HCT116 (cell line): ENCODE measurements around the gene LMX1A. TPM values are rescaled to one million over a fixed set of nuclear protein-coding genes. Genes with fewer than 3 reads are reported as not detected.
A peak's percentile ranks its signal among the peaks of the same experiment; 100 is the strongest.

Experiments
- ATAC-seq: fragments of 200-7000 bp; cut with Tn5 transposase; 2 replicates; pipeline ENCODE4 v1.9.1; 2020; ENCODE audit warnings: mild to moderate bottlenecking, moderate library complexity
- BruUV-seq: library from RNA; stranded (reverse); fragments of 400-500 nt; replicated peaks from 2 replicates; lab custom pipeline; 2021; lab: Mats Ljungman, UMichigan
- CTCF ChIA-PET: fragments of 300-600 bp; sonication (Branson Sonifier 250); formaldehyde crosslinking; loops from one replicate; lab custom pipeline; 2021; ENCODE audit warnings: antibody characterized with exemption; lab: Charles Lee
- POLR2A ChIA-PET: fragments of 300-600, 350-600 bp; sonication (Branson Sonifier 250); formaldehyde crosslinking; loops from one replicate; lab custom pipeline; 2021; ENCODE audit warnings: antibody characterized with exemption; lab: Charles Lee
- RAD21 ChIA-PET, 2 experiments: fragments of 300-600 bp; sonication (Branson Sonifier 250); formaldehyde crosslinking; loops; one replicate each; lab custom pipeline; 2023; ENCODE audit warnings: low total read pairs in 2 of 2; ENCODE audit not compliant: uncharacterized antibody in 2 of 2, unreplicated experiment in 2 of 2, low non-redundant PET in 1 of 2; lab: Charles Lee
- DNase-seq: peaks from one replicate; pipeline ENCODE4 v3.0.0-alpha.2; 2010; ENCODE audit warnings: low read depth, low spot score
- H2AFZ ChIP-seq: fragments of 200-600 bp; shearing (Covaris generic), sonication (generic); 2 replicates; pipeline ENCODE4 v1.6.1; 2017; ENCODE audit warnings: low read depth, mixed run types, mixed read lengths, antibody characterized with exemption, low read length; ENCODE audit not compliant: poor library complexity, severe bottlenecking
- H3K27ac ChIP-seq: 2 replicates; pipeline ENCODE4 v1.5.1; 2012; ENCODE audit warnings: low read depth, low read length
- H3K27me3 ChIP-seq: fragments of 200-600 bp; sonication (generic); 2 replicates; pipeline ENCODE4 v1.6.1; 2016; ENCODE audit warnings: mixed run types, low read length, mixed read lengths; ENCODE audit not compliant: insufficient read depth
- H3K36me3 ChIP-seq, 2 experiments: fragments of 200-500 bp in 1 of 2; fragments of 200-600 bp in 1 of 2; sonication (Bioruptor generic) in 1 of 2; sonication (generic) in 1 of 2; 2 replicates each; pipeline versions ENCODE4 v1.5.1 to v1.6.1; 2014 to 2016; ENCODE audit warnings: low read length in 2 of 2, inconsistent platforms in 1 of 2, mixed read lengths in 1 of 2, mixed run types in 1 of 2; ENCODE audit not compliant: insufficient read depth in 2 of 2, control insufficient read depth in 1 of 2
- H3K4me1 ChIP-seq, 2 experiments: fragments of 200-600 bp in 1 of 2; sonication (generic) in 1 of 2; 2 replicates each; pipeline versions ENCODE4 v1.5.1 to v1.6.1; 2012 to 2017; ENCODE audit warnings: low read length in 2 of 2, inconsistent platforms in 1 of 2, mild to moderate bottlenecking in 1 of 2, mixed read lengths in 1 of 2, mixed run types in 1 of 2, moderate library complexity in 1 of 2; ENCODE audit not compliant: insufficient read depth in 2 of 2, control insufficient read depth in 1 of 2
- H3K4me2 ChIP-seq: fragments of 200-600 bp; sonication (generic); 2 replicates; pipeline ENCODE4 v1.6.1; 2017; ENCODE audit warnings: mixed run types, low read length, mixed read lengths
- H3K4me3 ChIP-seq, 2 experiments: fragments of 200-600 bp in 1 of 2; sonication (generic) in 1 of 2; replicated peaks in 1 of 2; 2 replicates each; pipeline ENCODE4 v1.5.1; 2011 to 2016; ENCODE audit warnings: low read length in 2 of 2, control low read depth in 1 of 2, low read depth in 1 of 2, mild to moderate bottlenecking in 1 of 2, mixed read lengths in 1 of 2, mixed run types in 1 of 2
- H3K79me2 ChIP-seq: fragments of 200-600 bp; sonication (generic); 2 replicates; pipeline ENCODE4 v1.6.1; 2017; ENCODE audit warnings: mild to moderate bottlenecking, mixed run types, low read length, moderate library complexity, mixed read lengths; ENCODE audit not compliant: insufficient read depth
- H3K9ac ChIP-seq: fragments of 200-600 bp; sonication (generic); 2 replicates; pipeline ENCODE4 v1.6.1; 2016; ENCODE audit warnings: low read length, mixed read lengths
- H3K9me2 ChIP-seq: fragments of 200-600 bp; sonication (generic), shearing (Covaris generic); 2 replicates; pipeline ENCODE4 v1.6.1; 2017; ENCODE audit warnings: mixed run types, mild to moderate bottlenecking, moderate library complexity; ENCODE audit not compliant: insufficient read depth
- H3K9me3 ChIP-seq, 2 experiments: fragments of 200-500 bp in 1 of 2; fragments of 200-600 bp in 1 of 2; sonication (Bioruptor generic) in 1 of 2; sonication (generic) in 1 of 2; 2 replicates each; pipeline ENCODE4 v1.6.1; 2014 to 2017; ENCODE audit warnings: low read length in 2 of 2, mixed read lengths in 2 of 2, inconsistent platforms in 1 of 2, low read depth in 1 of 2, mild to moderate bottlenecking in 1 of 2, mixed run types in 1 of 2, moderate library complexity in 1 of 2; ENCODE audit not compliant: control insufficient read depth in 1 of 2, insufficient read depth in 1 of 2
- H4K20me1 ChIP-seq: fragments of 200-600 bp; sonication (generic), shearing (Covaris generic); 2 replicates; pipeline ENCODE4 v1.6.1; 2017; ENCODE audit warnings: mixed run types, mild to moderate bottlenecking, moderate library complexity; ENCODE audit not compliant: insufficient read depth
- ATF3 ChIP-seq: IDR thresholded peaks from 2 replicates; pipeline ENCODE4 v1.6.1; 2012
- CBX3 ChIP-seq: IDR thresholded peaks from 2 replicates; pipeline ENCODE4 v1.6.1; 2012; ENCODE audit warnings: low read depth
- CEBPB ChIP-seq: IDR thresholded peaks from 2 replicates; pipeline ENCODE4 v1.6.1; 2012; ENCODE audit warnings: low read depth
- CTCF ChIP-seq, 3 experiments: fragments of 200-600 bp in 1 of 3; sonication (generic) in 1 of 3; IDR thresholded peaks in 2 of 3; conservative IDR thresholded peaks in 1 of 3; 2 replicates each; pipeline ENCODE4 v1.5.1; 2012 to 2017; ENCODE audit warnings: low read depth in 2 of 3, low read length in 2 of 3, antibody characterized with exemption in 1 of 3, borderline replicate concordance in 1 of 3, control low read depth in 1 of 3, mild to moderate bottlenecking in 1 of 3, mixed read lengths in 1 of 3, mixed run types in 1 of 3, moderate library complexity in 1 of 3; ENCODE audit not compliant: insufficient read depth in 1 of 3
- EGR1 ChIP-seq: IDR thresholded peaks from 2 replicates; pipeline ENCODE4 v1.6.1; 2012; ENCODE audit warnings: low read depth
- EZH2 ChIP-seq: fragments of 200-600 bp; sonication (generic); IDR thresholded peaks from 2 replicates; pipeline ENCODE4 v1.6.1; 2017; ENCODE audit warnings: antibody characterized with exemption, mixed run types
- FOSL1 ChIP-seq: IDR thresholded peaks from 2 replicates; pipeline ENCODE4 v1.6.1; 2012; ENCODE audit warnings: low read depth
- JUND ChIP-seq: IDR thresholded peaks from 2 replicates; pipeline ENCODE4 v1.6.1; 2012
- MAX ChIP-seq: IDR thresholded peaks from 2 replicates; pipeline ENCODE4 v1.6.1; 2012
- POLR2A ChIP-seq: IDR thresholded peaks from 2 replicates; pipeline ENCODE4 v1.7.0; 2011; ENCODE audit warnings: borderline replicate concordance; ENCODE audit not compliant: insufficient read depth, insufficient read length; ENCODE audit errors: extremely low read depth
- POLR2AphosphoS5 ChIP-seq: IDR thresholded peaks from 2 replicates; pipeline ENCODE4 v1.6.1; 2011; ENCODE audit warnings: mild to moderate bottlenecking, low read depth, low read length, moderate library complexity
- REST ChIP-seq: IDR thresholded peaks from 2 replicates; pipeline ENCODE4 v1.6.1; 2012; ENCODE audit warnings: low read depth
- SIN3A ChIP-seq: IDR thresholded peaks from 2 replicates; pipeline ENCODE4 v1.6.1; 2012; ENCODE audit warnings: low read depth
- SRF ChIP-seq: IDR thresholded peaks from 2 replicates; pipeline ENCODE4 v1.6.1; 2012; ENCODE audit warnings: low read depth
- YY1 ChIP-seq: IDR thresholded peaks from 2 replicates; pipeline ENCODE4 v1.6.1; 2011; ENCODE audit warnings: low read length, low read depth, moderate library complexity, mild to moderate bottlenecking; ENCODE audit not compliant: insufficient replicate concordance; ENCODE audit errors: extremely low read depth
- ZNF274 ChIP-seq: fragments of 200-500 bp; sonication (Bioruptor generic); IDR thresholded peaks from 2 replicates; pipeline ENCODE4 v1.6.1; 2014; ENCODE audit warnings: mild to moderate bottlenecking, low read depth, low read length, inconsistent platforms
- intact Hi-C: fragments of 100-400 bp; cut with micrococcal nuclease; formaldehyde crosslinking; loops from 2 replicates; pipeline ENCODE4 v1.10.0; 2022
- total RNA-seq: library from RNA; stranded (reverse); gene quantifications from one replicate; pipeline ENCODE4 v1.2.1, GENCODE V29; 2021; ENCODE audit not compliant: unreplicated experiment

LMX1A gene
- total RNA-seq, 1 experiment from 2014 or later, result not detected

GRCh38 chr1:165375623-165376022 lies 19.1 kb upstream of the LMX1A start:
- CTCF ChIA-PET, result interaction anchor here (2.0 kb wide), 1 partner anchor 8 kb away, joined by 8 read pairs; no protein-coding TSS in a partner anchor
- RAD21 ChIA-PET, result no interaction called here
- Histone ChIP-seq H3K9me2 (no peaks in the 10 kb centered on the region), H3K79me2 (no peaks in the 10 kb centered on the region), H3K27me3 (peaks cover 6% of the 10 kb centered on the region), H3K4me3 (0 out of 4 replicates have a peak overlapping the region, but pooled peaks of 1 of the 2 experiments have one; percentile 49), H3K36me3 (no peaks in the 10 kb centered on the region), H3K9me3 (no peaks in the 10 kb centered on the region), H4K20me1 (no peaks in the 10 kb centered on the region), H3K4me2 (peak overlapping the region; percentile 75), H3K9ac (no peak overlapping the region), H3K4me1 (peaks cover 0 to 13% of the 10 kb centered on the region in 2 experiments; a peak in 3 of 4 replicates), H2AFZ (peak overlapping the region; percentile 83), H3K27ac (no peak overlapping the region; the same call in 1 of the 2 replicates)
- POLR2A ChIA-PET, result no interaction called here
- DNase-seq (no peak), ATAC-seq (no peak)
- TF ChIP-seq SIN3A (no peak), ATF3 (no peak), SRF (no peak), FOSL1 (no peak), CBX3 (no peak), CTCF (IDR thresholded peaks at IDR 0.05 in 2 of 3, conservative IDR thresholded peaks at IDR 0.05 in 1 of 3; ENCODE audit: borderline replicate concordance in 1 of 3, insufficient read depth in 1 of 3, low read depth in 2 of 3, low read length in 2 of 3) (no peak), JUND (no peak), REST (no peak), POLR2A (no peak), ZNF274 (no peak), EZH2 (no peak), YY1 (no peak), MAX (no peak), EGR1 (no peak), POLR2AphosphoS5 (no peak), CEBPB (no peak)
- intact Hi-C loops, result no loop called here
- BruUV-seq, result no TSS peak
